Mucosa of rectum (tissue), 2 donors: Measurements from ENCODE around the gene ENDOD1.

Source experiments
- H3K27ac ChIP-seq, 2 donors: one replicate each; pipeline ENCODE4 v1.7.0; 2013; ENCODE audit warnings: inconsistent platforms in 2 of 2, low read depth in 2 of 2, low read length in 2 of 2
- H3K27me3 ChIP-seq, 2 donors: one replicate each; pipeline ENCODE4 v1.7.0; 2013; ENCODE audit warnings: low read length in 2 of 2; ENCODE audit not compliant: control insufficient read depth in 2 of 2, insufficient read depth in 2 of 2
- H3K36me3 ChIP-seq, 2 donors: one replicate each; pipeline ENCODE4 v1.7.0; 2013; ENCODE audit warnings: low read length in 2 of 2; ENCODE audit not compliant: control insufficient read depth in 2 of 2, insufficient read depth in 2 of 2
- H3K4me1 ChIP-seq, 2 donors: one replicate each; pipeline ENCODE4 v1.7.0; 2013; ENCODE audit warnings: low read length in 2 of 2, mild to moderate bottlenecking in 1 of 2; ENCODE audit not compliant: control insufficient read depth in 2 of 2, insufficient read depth in 2 of 2
- H3K4me3 ChIP-seq, 2 donors: one replicate each; pipeline ENCODE4 v1.7.0; 2013; ENCODE audit warnings: low read length in 2 of 2
- H3K9ac ChIP-seq, 2 donors: one replicate each; pipeline ENCODE4 v1.7.0; 2013; ENCODE audit warnings: low read length in 2 of 2, low read depth in 1 of 2, mild to moderate bottlenecking in 1 of 2
- H3K9me3 ChIP-seq, 2 donors: one replicate each; pipeline ENCODE4 v1.7.0; 2013; ENCODE audit warnings: low read length in 2 of 2; ENCODE audit not compliant: control insufficient read depth in 2 of 2
- donor health status: healthy.
- donor health status: Normal muscosa, but diverticular disease.

ENDOD1 gene

GRCh38 chr11:95076416-95076815 is 13.2 kb upstream of the ENDOD1 start:
- Histone ChIP-seq H3K9me3 (no peaks in the 10 kb centered on the region), H3K9ac (no peak overlapping the region), H3K27ac (no peak overlapping the region), H3K4me3 (no peak overlapping the region), H3K36me3 (no peaks in the 10 kb centered on the region), H3K4me1 (peaks cover 0 to 15% of the 10 kb centered on the region in 2 donors), H3K27me3 (no peaks in the 10 kb centered on the region)

GRCh38 chr11:95076981-95077380 is 12.7 kb upstream of the ENDOD1 start:
- H3K27me3 ChIP-seq, result no peaks in the 10 kb centered on the region
- no peaks in the 10 kb centered on the region for H3K9me3 ChIP-seq
- H3K4me3 ChIP-seq, result no peak overlapping the region
- H3K36me3 ChIP-seq, result no peaks in the 10 kb centered on the region
- no peak overlapping the region for H3K27ac ChIP-seq
- H3K9ac ChIP-seq, result no peak overlapping the region
- H3K4me1 ChIP-seq, result peaks cover 0 to 15% of the 10 kb centered on the region in 2 donors

GRCh38 chr11:95078526-95078925 is 11.1 kb upstream of the ENDOD1 start:
- H3K27ac ChIP-seq, result no peak overlapping the region
- H3K9ac ChIP-seq, result no peak overlapping the region
- no peaks in the 10 kb centered on the region for H3K9me3 ChIP-seq
- peaks cover 0 to 15% of the 10 kb centered on the region in 2 donors for H3K4me1 ChIP-seq
- H3K27me3 ChIP-seq, result no peaks in the 10 kb centered on the region
- no peak overlapping the region for H3K4me3 ChIP-seq
- no peaks in the 10 kb centered on the region for H3K36me3 ChIP-seq

DNA sequence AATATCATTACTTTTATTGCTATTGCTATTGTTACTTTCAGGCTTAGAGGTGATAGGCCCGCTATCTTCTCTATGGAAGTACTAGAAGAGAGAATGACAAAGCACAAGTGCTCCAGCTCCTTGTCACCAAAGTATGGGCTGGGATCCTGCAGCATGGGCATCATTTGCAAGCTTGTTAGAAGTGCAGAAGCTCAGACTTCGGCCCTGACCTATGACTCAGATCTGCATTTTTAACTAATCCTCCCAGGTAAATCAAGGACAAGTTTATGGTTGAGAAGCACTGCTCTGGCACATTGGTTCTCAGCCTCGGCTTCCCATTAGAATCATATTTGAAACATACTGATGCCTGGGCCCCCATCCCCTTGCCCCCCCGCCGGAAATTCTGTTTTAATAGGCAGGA is 8.6 kb upstream of the ENDOD1 start:
- H3K27ac ChIP-seq, result no peak overlapping the region
- peaks cover 0 to 6% of the 10 kb centered on the region in 2 donors for H3K4me1 ChIP-seq
- no peaks in the 10 kb centered on the region for H3K9me3 ChIP-seq
- no peaks in the 10 kb centered on the region for H3K27me3 ChIP-seq
- H3K9ac ChIP-seq, result no peak overlapping the region
- no peaks in the 10 kb centered on the region for H3K36me3 ChIP-seq
- H3K4me3 ChIP-seq, result no peak overlapping the region

DNA sequence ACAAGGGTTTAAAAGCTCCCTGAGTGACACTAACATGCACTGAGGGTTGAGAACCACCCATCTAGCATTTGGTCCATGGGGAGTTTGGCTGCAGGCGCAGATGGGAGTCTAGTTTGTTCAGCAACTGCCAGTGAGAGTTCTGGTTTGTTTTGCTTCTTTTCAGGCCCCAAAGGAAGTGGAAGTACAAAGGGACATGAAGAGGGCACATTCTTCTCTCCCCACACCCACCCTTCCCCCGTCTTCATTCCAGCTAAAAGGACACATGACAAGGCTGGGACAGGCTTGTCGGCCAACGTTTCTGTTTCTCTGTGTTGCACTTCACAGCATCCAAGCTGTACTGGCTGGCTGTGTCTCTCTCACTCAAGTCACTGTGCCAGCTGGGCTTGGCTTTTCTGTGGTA is 8.2 kb upstream of the ENDOD1 start:
- Histone ChIP-seq H3K4me1 (peaks cover 0 to 3% of the 10 kb centered on the region in 2 donors), H3K9ac (no peak overlapping the region), H3K36me3 (no peaks in the 10 kb centered on the region), H3K27ac (no peak overlapping the region), H3K27me3 (no peaks in the 10 kb centered on the region), H3K9me3 (no peaks in the 10 kb centered on the region), H3K4me3 (no peak overlapping the region)

DNA sequence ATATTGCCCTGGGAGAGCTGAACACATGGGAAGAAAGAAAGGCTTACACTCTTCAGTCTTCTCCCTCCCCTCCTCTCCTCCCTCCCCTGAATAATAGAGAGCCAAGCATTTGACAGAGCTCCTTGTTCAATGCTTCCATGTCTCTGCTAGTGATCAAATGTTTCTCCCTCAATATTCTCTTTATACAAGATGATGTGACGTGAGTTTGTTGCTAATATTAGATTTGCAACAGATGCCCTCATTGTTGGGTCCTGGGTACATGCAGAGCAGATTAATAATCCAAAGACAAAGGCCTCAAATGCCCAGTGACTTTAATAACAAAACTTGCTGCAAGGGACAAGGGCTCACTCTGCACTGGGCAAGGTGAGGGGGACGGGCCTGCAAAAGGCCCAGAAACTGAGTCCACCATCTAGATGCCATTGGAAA is 7.1 kb upstream of the ENDOD1 start:
- H3K4me1 ChIP-seq, result no peaks in the 10 kb centered on the region

DNA sequence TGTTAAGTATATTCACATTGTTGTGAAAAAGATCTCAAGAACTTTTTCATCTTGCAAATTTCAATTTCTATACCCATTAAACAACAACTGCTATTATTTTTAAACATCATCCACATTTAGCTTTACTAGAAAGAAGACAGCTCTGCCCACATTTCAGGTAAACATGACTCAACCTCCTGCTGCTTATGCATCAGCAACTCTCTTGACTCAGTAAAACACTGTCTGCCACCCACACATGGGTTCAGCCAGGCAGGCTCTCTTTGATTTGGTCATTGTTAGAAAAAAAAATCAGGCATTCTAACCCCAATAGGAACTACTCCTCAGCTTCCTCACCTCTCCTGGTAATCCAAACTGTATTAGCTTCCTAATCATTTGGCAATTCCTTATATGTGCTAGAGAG is 5.1 kb upstream of the ENDOD1 start:
- H3K36me3 ChIP-seq, result no peaks in the 10 kb centered on the region
- no peaks in the 10 kb centered on the region for H3K27me3 ChIP-seq
- peaks cover 0 to 2% of the 10 kb centered on the region in 2 donors for H3K4me1 ChIP-seq
- H3K9ac ChIP-seq, result no peak overlapping the region
- H3K4me3 ChIP-seq, result no peak overlapping the region
- no peak overlapping the region for H3K27ac ChIP-seq
- no peaks in the 10 kb centered on the region for H3K9me3 ChIP-seq

More for the DNA sequence above, 7.1 kb upstream of the ENDOD1 start:
- Histone ChIP-seq H3K27me3 (no peaks in the 10 kb centered on the region), H3K4me3 (no peak overlapping the region), H3K9ac (no peak overlapping the region), H3K36me3 (no peaks in the 10 kb centered on the region), H3K9me3 (no peaks in the 10 kb centered on the region), H3K27ac (no peak overlapping the region)

- Histone ChIP-seq H3K4me3 (no peak overlapping the region), H3K9ac (no peak overlapping the region), H3K27ac (no peak overlapping the region), H3K4me1 (peaks cover under 1 to 2% of the 10 kb centered on the region in 2 donors), H3K9me3 (no peaks in the 10 kb centered on the region), H3K27me3 (no peaks in the 10 kb centered on the region), H3K36me3 (no peaks in the 10 kb centered on the region)
Observed at GRCh38 chr11:95085117-95085816, 4.4 kb upstream of the ENDOD1 start.

DNA sequence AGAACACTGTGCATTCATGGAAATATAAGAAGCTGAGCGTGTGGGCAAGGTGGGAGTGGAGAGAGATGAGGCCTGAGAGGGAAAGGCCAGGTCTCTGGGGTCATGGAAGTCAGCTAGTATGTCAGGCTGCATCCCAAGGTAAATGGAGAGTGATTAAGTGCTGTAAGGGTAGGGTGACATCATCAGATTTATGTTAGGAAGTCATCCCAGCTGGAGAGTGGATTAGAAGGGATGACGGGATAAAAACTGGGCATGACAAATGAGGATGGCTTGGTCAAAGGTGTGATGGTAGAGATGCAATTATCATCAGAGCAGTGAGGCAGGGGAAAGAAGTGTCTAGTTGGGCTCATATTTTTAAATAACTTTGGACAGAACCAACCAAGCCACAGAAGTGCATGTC is 3.5 kb upstream of the ENDOD1 start:
- Histone ChIP-seq H3K36me3 (no peaks in the 10 kb centered on the region), H3K9me3 (no peaks in the 10 kb centered on the region), H3K27ac (no peak overlapping the region), H3K27me3 (no peaks in the 10 kb centered on the region), H3K9ac (no peak overlapping the region), H3K4me1 (peaks cover 10 to 11% of the 10 kb centered on the region in 2 donors), H3K4me3 (no peak overlapping the region)

DNA sequence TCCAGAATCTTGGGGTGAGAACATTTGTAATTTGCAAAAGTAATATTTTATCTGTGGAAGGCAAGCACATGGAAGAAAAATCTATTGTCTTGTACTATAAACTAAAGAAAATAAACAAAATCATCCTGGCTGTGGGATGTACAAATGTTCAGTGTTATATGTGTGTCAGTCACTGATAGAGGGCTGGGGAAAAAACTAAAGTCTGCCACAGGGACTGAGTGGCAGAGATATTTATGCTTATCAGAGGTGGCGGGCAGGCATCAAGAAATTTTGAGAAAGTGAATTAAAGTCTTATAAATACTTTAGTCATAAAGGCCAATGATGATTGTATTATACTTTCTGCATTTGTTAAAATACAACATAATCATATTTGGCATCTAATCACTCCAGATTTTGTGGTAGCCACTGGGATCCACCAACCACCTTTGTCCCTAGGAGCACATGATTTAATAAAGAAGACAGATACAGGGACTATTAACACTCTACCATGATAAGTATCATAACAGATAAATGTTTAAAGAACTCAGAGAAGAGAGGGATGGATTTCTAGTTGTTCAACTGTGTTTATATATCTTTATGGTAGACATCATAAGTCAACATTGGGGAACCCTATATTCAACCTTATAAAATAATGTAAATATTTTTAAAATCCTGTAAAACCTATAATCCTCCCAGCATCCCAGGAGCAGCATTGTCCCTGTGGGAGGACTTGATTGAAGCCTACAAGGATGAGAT is 2.6 kb upstream of the ENDOD1 start:
- no peak overlapping the region for H3K27ac ChIP-seq
- H3K4me1 ChIP-seq, result peaks cover 17 to 19% of the 10 kb centered on the region in 2 donors
- H3K36me3 ChIP-seq, result no peaks in the 10 kb centered on the region
- H3K9ac ChIP-seq, result no peak overlapping the region
- no peaks in the 10 kb centered on the region for H3K9me3 ChIP-seq
- no peak overlapping the region for H3K4me3 ChIP-seq
- no peaks in the 10 kb centered on the region for H3K27me3 ChIP-seq
